ENCODE measurements around the gene MARK4.
"Not testable (repeated sequence)": the region's sequence is repeated elsewhere in the genome, so short reads cannot be mapped to it uniquely, and the experiment has no call there.

MARK4 gene

GRCh38 chr19:45304141-45304926 is 53.3 kb downstream of the MARK4 start:
- H3K4me3 ChIP-seq (ENCODE audit: low read length) = no peak overlapping the region
- no peak for TF ChIP-seq CTCF (conservative IDR thresholded peaks at IDR 0.05; ENCODE audit: low read depth, low read length)
- no peak for DNase-seq (ENCODE audit: low read depth)

- no peak for TF ChIP-seq CTCF (conservative IDR thresholded peaks at IDR 0.05; ENCODE audit: low read depth, low read length)
- DNase-seq (ENCODE audit: low read depth) = no peak
- no peak overlapping the region for H3K4me3 ChIP-seq (ENCODE audit: low read length)
Observed at GRCh38 chr19:45305007-45305406, 53.9 kb downstream of the MARK4 start.

- H3K4me3 ChIP-seq (ENCODE audit: low read length) = no peak overlapping the region
- no peak for TF ChIP-seq CTCF (conservative IDR thresholded peaks at IDR 0.05; ENCODE audit: low read depth, low read length)
- DNase-seq (ENCODE audit: low read depth) = no peak
Observed at GRCh38 chr19:45305421-45305820, 54.4 kb downstream of the MARK4 start.

- DNase-seq (ENCODE audit: low read depth) = no peak
- H3K4me3 ChIP-seq (ENCODE audit: low read length) = no peak overlapping the region
- no peak for TF ChIP-seq CTCF (conservative IDR thresholded peaks at IDR 0.05; ENCODE audit: low read depth, low read length)
Observed at GRCh38 chr19:45306040-45306439, 55.0 kb downstream of the MARK4 start.

- no peak overlapping the region for H3K4me3 ChIP-seq (ENCODE audit: low read length)
- no peak for TF ChIP-seq CTCF (conservative IDR thresholded peaks at IDR 0.05; ENCODE audit: low read depth, low read length)
- no peak for DNase-seq (ENCODE audit: low read depth)
Observed at GRCh38 chr19:45306518-45307027, 55.5 kb downstream of the MARK4 start.

GRCh38 chr19:45307361-45307760 is 56.3 kb downstream of the MARK4 start:
- no peak for TF ChIP-seq CTCF (conservative IDR thresholded peaks at IDR 0.05; ENCODE audit: low read depth, low read length)
- DNase-seq (ENCODE audit: low read depth) = no peak
- no peak overlapping the region for H3K4me3 ChIP-seq (ENCODE audit: low read length)

- not testable (repeated sequence) for H3K4me3 ChIP-seq (ENCODE audit: low read length); DNase-seq (ENCODE audit: low read depth)
Observed at GRCh38 chr19:45309322-45309721, 58.3 kb downstream of the MARK4 start.

Data from retinal pigment epithelial cell (primary cell).